ENCODE measurements around the gene TRIM4.

DNA sequence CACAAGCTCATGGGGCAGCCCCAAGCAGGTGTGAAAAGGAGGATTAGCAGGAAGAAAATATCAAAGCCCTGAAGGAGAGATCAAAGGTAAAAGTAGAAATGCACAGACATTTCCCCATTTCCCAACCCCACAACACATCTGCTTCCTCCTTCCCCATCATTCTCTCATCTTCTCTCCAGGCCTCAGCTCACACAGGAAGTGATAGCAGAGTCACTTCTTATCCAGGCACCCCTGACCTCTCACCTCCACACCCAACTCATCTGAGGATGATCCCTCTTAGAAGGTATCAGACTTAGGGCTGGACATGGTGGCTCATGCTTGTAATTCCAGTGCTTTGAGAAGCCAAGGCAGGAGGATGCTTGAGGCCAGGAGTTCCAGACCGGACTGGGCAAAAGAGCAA, 28.3 kb upstream of the TRIM4 start:
- no peak for TF ChIP-seq POLR2A (IDR thresholded peaks at IDR 0.05)
- TF ChIP-seq, protein P1, sequence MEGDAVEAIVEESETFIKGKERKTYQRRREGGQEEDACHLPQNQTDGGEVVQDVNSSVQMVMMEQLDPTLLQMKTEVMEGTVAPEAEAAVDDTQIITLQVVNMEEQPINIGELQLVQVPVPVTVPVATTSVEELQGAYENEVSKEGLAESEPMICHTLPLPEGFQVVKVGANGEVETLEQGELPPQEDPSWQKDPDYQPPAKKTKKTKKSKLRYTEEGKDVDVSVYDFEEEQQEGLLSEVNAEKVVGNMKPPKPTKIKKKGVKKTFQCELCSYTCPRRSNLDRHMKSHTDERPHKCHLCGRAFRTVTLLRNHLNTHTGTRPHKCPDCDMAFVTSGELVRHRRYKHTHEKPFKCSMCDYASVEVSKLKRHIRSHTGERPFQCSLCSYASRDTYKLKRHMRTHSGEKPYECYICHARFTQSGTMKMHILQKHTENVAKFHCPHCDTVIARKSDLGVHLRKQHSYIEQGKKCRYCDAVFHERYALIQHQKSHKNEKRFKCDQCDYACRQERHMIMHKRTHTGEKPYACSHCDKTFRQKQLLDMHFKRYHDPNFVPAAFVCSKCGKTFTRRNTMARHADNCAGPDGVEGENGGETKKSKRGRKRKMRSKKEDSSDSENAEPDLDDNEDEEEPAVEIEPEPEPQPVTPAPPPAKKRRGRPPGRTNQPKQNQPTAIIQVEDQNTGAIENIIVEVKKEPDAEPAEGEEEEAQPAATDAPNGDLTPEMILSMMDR (IDR thresholded peaks at IDR 0.05), result no peak
